Tongue (tissue), 2 donors: ENCODE data around the gene SEPTIN1. TPM values are rescaled to one million over a fixed set of nuclear protein-coding genes. Genes with fewer than 3 reads are reported as not detected.
"Not testable (repeated sequence)": the region's sequence is repeated elsewhere in the genome, so short reads cannot be mapped to it uniquely, and the experiment has no call there.

ENCODE experiments used
- DNase-seq: peaks from one replicate; pipeline ENCODE4 v3.0.0-alpha.2; 2015
- total RNA-seq: library from RNA; depleted of rRNA; stranded (reverse); fragments of >200 nt; gene quantifications from one replicate; pipeline ENCODE4 v1.2.3, GENCODE V29; 2014

The SEPTIN1 gene
- total RNA-seq, 1 donor from 2014 or later: not detected

GRCh38 chr16:30357715-30358576 lies 24.4 kb downstream of the SEPTIN1 start:
- DNase-seq: no peak

GRCh38 chr16:30357085-30357714 lies 25.2 kb downstream of the SEPTIN1 start:
- no peak for DNase-seq

- no peak for DNase-seq
Measured at GRCh38 chr16:30356401-30357084, 25.8 kb downstream of the SEPTIN1 start.

GRCh38 chr16:30355954-30356308 lies 26.4 kb downstream of the SEPTIN1 start:
- no peak for DNase-seq

DNA sequence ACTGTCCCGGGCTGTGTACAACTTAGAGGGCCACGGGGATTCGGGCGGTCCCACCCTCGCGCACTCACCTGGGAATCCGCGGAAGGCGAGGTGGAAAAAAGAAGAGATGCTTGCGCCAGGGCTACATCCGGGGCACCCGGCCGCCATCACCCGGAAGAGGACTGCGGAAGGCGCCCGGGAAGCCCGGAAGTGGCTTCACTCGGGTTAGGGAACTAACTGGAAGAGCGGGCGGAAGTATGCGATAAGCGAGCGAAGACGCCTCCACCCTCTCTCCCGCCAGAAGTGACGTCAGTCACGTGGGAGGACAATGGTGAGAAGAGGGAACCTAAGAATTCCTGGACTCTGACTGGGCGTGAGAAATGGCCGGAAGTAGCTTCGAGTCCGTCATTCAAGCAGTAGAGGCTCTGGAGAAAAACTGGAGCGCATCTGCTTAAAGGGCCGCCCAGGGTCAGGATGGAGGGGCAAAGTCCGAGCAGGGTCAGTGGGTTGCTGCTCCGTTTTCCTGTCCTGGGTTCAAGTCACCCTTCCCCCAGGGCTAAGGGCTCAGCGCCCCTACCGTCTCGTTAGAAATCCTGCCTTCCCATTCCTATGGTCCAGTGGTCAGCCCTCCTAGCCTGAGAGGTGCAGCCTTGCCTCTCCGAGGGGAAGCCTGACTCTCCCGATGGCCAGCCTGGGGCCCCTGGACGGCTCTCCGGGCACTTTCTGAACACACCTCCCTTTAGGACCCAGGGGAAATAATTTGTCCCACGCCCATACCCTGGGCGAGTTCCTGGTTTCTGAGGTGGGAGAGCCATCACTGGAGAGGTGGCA lies 27.0 kb downstream of the SEPTIN1 start, which contains the start of gene CD2BP2:
TSS of gene CD2BP2 (minus strand) at position 165 of the 810 bp plus-strand sequence. CDS start 627 bp downstream, outside the sequence.
- DNase-seq: peak; percentile 99

GRCh38 chr16:30354423-30355143 lies 27.8 kb downstream of the SEPTIN1 start:
- no peak for DNase-seq

GRCh38 chr16:30353438-30354129 lies 28.8 kb downstream of the SEPTIN1 start:
- DNase-seq: no peak

- DNase-seq: no peak
Measured at GRCh38 chr16:30352488-30353401, 29.6 kb downstream of the SEPTIN1 start.

DNA sequence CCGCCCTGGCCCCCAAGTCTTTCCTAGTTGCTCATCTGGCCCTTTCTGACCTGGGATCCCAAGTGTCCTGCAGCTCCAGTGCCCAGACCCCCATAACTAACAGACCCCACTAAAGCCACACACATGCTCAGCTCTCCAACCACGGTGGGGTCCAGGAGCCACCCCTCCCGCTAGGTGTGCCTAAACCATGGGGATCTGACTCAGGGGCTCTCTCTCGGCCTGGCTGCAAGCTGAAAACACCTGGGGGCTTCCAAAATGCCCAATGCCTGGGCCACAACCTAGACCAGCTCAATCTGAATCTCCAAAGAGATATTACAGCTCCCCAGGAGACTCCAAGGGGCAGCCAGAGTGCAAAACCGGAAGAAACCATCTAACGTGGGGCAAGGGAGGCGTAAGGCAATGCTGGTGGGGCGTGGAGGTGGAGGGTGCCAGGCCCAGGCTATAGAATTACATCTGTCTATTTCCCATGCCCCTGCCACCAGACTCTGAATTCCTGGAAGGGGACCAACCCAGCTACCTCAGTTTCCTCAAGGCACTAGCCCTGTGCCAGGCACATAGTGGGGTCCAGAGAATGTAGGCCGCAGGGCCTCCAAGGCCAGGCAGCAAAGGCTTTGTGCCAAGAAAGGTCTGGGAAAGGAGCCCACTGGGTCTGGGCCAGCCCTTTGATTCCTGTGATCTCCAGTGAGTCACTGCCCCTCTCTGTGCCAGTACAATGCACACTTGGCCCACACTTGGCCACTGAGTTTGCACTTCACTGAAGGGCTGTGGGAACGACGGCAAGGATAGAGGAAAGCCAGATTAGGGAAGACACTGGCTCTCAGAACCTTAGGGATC lies 30.6 kb downstream of the SEPTIN1 start:
- DNase-seq: peak; percentile 54

GRCh38 chr16:30351001-30351441 lies 31.3 kb downstream of the SEPTIN1 start:
- no peak for DNase-seq

GRCh38 chr16:30350134-30350871 lies 32.1 kb downstream of the SEPTIN1 start:
- no peak for DNase-seq

DNA sequence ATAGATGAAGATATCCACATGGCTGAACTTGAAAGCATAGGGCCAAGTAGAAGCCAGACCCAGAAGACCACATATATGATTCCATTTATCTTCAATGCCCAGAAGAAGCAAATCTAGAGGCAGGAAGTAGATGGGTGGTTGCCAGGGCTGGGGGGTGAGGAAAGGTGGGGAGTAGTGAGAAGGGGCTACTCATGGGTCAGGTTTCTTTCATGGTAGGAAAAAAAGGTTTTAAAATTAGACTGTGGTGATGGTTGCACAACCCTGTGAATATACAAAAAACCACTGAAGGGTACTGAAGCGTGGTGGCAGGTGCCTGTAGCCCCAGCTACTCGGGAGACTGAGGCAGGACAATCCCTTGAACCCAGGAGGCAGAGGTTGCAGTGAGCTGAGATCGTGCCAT lies 32.7 kb downstream of the SEPTIN1 start:
- no peak for DNase-seq

- no peak for DNase-seq
Measured at GRCh38 chr16:30348929-30349328, 33.4 kb downstream of the SEPTIN1 start.

DNA sequence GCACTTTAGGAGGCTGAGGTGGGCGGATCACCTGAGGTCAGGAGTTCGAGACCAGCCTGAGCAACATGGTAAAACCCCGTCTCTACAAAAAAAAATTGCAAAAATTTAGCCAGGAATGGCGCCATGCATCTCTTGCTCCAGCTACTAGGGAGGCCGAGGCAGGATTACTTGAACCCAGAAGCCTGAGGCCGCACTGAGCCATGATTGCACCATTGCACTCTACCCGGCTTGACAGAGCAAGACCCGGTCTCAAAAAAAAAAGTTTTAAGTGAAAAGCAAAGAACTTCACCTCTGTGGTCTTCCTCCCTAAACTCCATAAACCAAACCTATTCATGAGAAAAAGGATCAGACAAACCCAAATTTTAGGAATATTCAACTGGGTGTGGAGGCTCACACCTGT lies 34.2 kb downstream of the SEPTIN1 start:
- no peak for DNase-seq

DNA sequence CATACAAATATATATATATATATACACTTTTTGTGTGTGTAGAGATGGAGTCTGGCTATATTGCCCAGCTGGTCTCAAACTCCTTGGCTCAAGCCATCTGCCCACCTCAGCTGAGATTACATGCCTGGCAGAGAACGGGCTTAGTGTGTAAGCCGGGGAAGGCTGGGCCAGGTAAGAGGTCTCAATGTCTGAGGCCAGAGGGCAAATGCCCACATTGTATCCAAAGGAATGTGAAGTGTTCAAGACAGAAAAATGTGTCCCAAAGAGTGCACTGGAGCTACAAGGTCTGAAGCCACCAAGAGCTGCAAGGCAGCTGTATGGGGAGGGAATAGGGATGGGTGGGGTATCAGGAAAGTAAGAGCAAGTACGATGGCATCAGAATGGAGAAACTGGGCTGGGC lies 36.1 kb downstream of the SEPTIN1 start:
- no peak for DNase-seq

- not testable (repeated sequence) for DNase-seq
Measured at GRCh38 chr16:30343491-30343820, 38.9 kb downstream of the SEPTIN1 start.

DNA sequence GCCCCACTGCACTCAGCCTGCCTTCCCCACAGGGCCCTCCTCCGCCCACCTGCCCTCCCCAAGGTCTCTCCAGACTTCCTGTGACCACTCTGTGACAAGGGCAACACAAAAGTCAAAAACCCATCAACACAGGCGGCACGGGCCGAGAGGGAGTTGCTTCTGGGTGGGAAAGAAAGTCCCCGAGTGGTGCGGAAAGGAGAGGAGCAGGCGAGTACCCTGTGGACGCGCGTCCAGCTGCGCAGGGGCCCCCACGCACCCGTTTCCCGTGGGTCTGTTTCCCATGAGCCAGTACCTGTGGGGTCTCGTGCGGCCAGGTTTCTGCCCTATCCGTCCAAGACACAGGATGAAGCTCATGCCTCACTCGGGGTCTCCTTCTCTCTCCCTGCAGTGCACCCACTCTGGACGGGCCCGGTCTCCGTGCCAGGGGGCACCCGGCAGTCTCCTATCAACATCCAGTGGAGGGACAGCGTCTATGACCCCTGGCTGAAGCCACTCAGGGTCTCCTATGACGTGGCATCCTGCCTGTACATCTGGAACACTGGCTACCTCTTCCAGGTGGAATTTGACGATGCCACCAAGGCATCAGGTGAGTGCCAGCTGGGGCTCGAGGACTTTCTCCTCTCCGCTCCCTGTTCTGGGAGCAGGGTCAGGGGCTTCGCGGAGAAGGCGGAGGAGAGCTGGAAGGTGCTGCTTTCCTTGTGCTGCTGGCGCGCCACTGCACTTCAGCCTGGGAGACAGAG lies 39.4 kb downstream of the SEPTIN1 start:
- DNase-seq: no peak
